ENCODE results near the gene GLIPR2.

Gene GLIPR2

GRCh38 chr9:36194326-36195000 lies 57.9 kb downstream of the GLIPR2 start:
- no peak for DNase-seq (ENCODE audit: low spot score)

GRCh38 chr9:36204906-36205547 lies 68.5 kb downstream of the GLIPR2 start:
- DNase-seq (ENCODE audit: low spot score), result no peak

GRCh38 chr9:36207016-36207415 lies 70.5 kb downstream of the GLIPR2 start:
- peak; percentile 92 for DNase-seq (ENCODE audit: low spot score)

- no peak for DNase-seq (ENCODE audit: low spot score)
Observed at GRCh38 chr9:36207546-36208012, 71.0 kb downstream of the GLIPR2 start.

- no peak for DNase-seq (ENCODE audit: low spot score)
Observed at GRCh38 chr9:36208521-36209253, 72.2 kb downstream of the GLIPR2 start.

GRCh38 chr9:36210722-36211121 lies 74.2 kb downstream of the GLIPR2 start:
- no peak for DNase-seq (ENCODE audit: low spot score)

- no peak for DNase-seq (ENCODE audit: low spot score)
Observed at GRCh38 chr9:36211510-36211909, 75.0 kb downstream of the GLIPR2 start.

GRCh38 chr9:36213387-36213786 lies 76.9 kb downstream of the GLIPR2 start:
- no peak for DNase-seq (ENCODE audit: low spot score)

Data from pons (tissue), 1 donor.